ENCODE data around the gene SAMD9L.

SAMD9L gene

DNA sequence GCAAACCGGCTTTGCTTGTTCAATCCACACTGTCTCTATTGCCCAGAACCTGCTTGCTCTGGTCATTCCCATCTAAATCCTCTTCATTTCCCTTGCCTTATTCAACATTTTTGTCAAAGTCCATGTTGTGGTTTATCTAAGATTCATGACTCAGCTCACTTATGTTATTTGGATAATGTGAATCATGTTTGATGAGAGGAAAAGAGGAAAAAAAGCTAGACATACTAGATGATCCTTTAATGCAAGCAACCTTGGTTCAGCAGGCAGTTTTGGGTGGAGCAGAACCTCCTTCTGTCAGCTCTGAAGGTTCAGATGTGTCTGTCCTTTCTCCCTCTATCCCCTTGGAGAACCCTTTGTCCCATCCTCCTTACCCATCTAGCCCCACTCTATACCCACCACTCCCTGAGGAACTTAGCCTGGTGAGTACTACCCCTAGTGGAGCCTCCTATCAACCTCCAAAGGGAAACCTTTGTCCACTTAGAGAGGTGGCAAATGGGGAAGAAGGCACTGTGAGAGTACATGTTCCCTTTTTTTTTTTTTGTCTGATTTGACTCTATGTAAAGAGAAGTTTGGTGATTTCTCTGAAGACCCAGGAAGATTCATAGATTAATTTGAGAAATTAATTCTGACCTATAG is 2.1 kb upstream of the SAMD9L start:
- TF ChIP-seq ZC3H10 (CRISPR knock-in tag; IDR thresholded peaks at IDR 0.05) (peak; percentile 32; the same call in 1 of the 2 replicates), BACH2 (CRISPR knock-in tag; IDR thresholded peaks at IDR 0.05; ENCODE audit: borderline replicate concordance) (no peak), TOX (CRISPR knock-in tag; IDR thresholded peaks at IDR 0.05; ENCODE audit: borderline replicate concordance) (no peak), OSR1 (CRISPR knock-in tag; IDR thresholded peaks at IDR 0.05) (no peak), ZFP3 (CRISPR knock-in tag; IDR thresholded peaks at IDR 0.05) (peak; percentile 58; the same call in 1 of the 2 replicates), ESRRG (CRISPR knock-in tag; IDR thresholded peaks at IDR 0.05) (no peak)
- TF ChIP-seq, protein P1, sequence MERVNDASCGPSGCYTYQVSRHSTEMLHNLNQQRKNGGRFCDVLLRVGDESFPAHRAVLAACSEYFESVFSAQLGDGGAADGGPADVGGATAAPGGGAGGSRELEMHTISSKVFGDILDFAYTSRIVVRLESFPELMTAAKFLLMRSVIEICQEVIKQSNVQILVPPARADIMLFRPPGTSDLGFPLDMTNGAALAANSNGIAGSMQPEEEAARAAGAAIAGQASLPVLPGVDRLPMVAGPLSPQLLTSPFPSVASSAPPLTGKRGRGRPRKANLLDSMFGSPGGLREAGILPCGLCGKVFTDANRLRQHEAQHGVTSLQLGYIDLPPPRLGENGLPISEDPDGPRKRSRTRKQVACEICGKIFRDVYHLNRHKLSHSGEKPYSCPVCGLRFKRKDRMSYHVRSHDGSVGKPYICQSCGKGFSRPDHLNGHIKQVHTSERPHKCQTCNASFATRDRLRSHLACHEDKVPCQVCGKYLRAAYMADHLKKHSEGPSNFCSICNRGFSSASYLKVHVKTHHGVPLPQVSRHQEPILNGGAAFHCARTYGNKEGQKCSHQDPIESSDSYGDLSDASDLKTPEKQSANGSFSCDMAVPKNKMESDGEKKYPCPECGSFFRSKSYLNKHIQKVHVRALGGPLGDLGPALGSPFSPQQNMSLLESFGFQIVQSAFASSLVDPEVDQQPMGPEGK (CRISPR knock-in tag; IDR thresholded peaks at IDR 0.05; ENCODE audit: borderline replicate concordance), result no peak
- peak; percentile 20 for ATAC-seq

DNA sequence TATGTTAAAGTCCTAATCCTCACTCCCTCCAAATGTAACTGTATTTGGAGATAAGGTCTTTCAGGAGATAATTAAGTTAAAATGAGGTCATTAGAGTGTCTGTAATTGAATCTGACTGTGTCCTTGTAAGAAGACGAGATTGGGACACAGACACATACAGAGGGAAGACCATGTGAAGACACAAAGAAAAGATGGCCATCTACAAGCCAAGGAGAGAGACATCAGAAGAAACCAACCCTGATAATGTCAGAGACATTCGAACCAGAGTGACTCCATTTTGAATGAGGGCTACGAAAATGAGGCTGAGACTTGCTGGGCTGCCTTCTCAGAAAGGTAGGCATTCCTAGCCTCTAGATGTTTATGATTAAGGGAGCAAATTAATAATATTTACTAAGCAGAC is 542 bp upstream of the SAMD9L start:
- TF ChIP-seq ZNF8 (CRISPR knock-in tag; IDR thresholded peaks at IDR 0.05), result no peak; the same call in 1 of the 2 replicates
- peak; percentile 95 for TF ChIP-seq ZFP3 (CRISPR knock-in tag; IDR thresholded peaks at IDR 0.05)
- peak; percentile 84 for TF ChIP-seq TOX (CRISPR knock-in tag; IDR thresholded peaks at IDR 0.05; ENCODE audit: borderline replicate concordance)
- peak; percentile 99 for TF ChIP-seq CSDC2 (CRISPR knock-in tag; IDR thresholded peaks at IDR 0.05)
- TF ChIP-seq BACH2 (CRISPR knock-in tag; IDR thresholded peaks at IDR 0.05; ENCODE audit: borderline replicate concordance), result peak; percentile 87; the same call in 1 of the 2 replicates
- TF ChIP-seq ZNF565 (CRISPR knock-in tag; conservative IDR thresholded peaks at IDR 0.05; ENCODE audit: low read depth), result no peak
- TF ChIP-seq OSR1 (CRISPR knock-in tag; IDR thresholded peaks at IDR 0.05), result peak; percentile 99
- TF ChIP-seq ARNTL (CRISPR knock-in tag; IDR thresholded peaks at IDR 0.05; ENCODE audit: borderline replicate concordance, low read depth), result no peak
- TF ChIP-seq ZC3H10 (CRISPR knock-in tag; IDR thresholded peaks at IDR 0.05), result peak; percentile 98
- TF ChIP-seq, protein P2, sequence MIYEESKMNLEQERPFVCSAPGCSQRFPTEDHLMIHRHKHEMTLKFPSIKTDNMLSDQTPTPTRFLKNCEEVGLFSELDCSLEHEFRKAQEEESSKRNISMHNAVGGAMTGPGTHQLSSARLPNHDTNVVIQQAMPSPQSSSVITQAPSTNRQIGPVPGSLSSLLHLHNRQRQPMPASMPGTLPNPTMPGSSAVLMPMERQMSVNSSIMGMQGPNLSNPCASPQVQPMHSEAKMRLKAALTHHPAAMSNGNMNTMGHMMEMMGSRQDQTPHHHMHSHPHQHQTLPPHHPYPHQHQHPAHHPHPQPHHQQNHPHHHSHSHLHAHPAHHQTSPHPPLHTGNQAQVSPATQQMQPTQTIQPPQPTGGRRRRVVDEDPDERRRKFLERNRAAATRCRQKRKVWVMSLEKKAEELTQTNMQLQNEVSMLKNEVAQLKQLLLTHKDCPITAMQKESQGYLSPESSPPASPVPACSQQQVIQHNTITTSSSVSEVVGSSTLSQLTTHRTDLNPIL (CRISPR knock-in tag; IDR thresholded peaks at IDR 0.05; ENCODE audit: low read depth), result peak; percentile 58
- no peak for TF ChIP-seq TCF4 (CRISPR knock-in tag; IDR thresholded peaks at IDR 0.05; ENCODE audit: borderline replicate concordance)
- peak; percentile 65 for TF ChIP-seq ZFP30 (CRISPR knock-in tag; IDR thresholded peaks at IDR 0.05)
- peak; percentile 95 for TF ChIP-seq RARB (CRISPR knock-in tag; IDR thresholded peaks at IDR 0.05)
- TF ChIP-seq, protein P3, sequence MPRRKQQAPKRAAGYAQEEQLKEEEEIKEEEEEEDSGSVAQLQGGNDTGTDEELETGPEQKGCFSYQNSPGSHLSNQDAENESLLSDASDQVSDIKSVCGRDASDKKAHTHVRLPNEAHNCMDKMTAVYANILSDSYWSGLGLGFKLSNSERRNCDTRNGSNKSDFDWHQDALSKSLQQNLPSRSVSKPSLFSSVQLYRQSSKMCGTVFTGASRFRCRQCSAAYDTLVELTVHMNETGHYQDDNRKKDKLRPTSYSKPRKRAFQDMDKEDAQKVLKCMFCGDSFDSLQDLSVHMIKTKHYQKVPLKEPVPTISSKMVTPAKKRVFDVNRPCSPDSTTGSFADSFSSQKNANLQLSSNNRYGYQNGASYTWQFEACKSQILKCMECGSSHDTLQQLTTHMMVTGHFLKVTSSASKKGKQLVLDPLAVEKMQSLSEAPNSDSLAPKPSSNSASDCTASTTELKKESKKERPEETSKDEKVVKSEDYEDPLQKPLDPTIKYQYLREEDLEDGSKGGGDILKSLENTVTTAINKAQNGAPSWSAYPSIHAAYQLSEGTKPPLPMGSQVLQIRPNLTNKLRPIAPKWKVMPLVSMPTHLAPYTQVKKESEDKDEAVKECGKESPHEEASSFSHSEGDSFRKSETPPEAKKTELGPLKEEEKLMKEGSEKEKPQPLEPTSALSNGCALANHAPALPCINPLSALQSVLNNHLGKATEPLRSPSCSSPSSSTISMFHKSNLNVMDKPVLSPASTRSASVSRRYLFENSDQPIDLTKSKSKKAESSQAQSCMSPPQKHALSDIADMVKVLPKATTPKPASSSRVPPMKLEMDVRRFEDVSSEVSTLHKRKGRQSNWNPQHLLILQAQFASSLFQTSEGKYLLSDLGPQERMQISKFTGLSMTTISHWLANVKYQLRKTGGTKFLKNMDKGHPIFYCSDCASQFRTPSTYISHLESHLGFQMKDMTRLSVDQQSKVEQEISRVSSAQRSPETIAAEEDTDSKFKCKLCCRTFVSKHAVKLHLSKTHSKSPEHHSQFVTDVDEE (CRISPR knock-in tag; IDR thresholded peaks at IDR 0.05), result peak; percentile 76
- TF ChIP-seq PPARA (CRISPR knock-in tag; IDR thresholded peaks at IDR 0.05; ENCODE audit: borderline replicate concordance), result peak; percentile 64; the same call in 1 of the 2 replicates
- TF ChIP-seq GLIS3 (CRISPR knock-in tag; IDR thresholded peaks at IDR 0.05), result no peak
- TF ChIP-seq, protein P4, sequence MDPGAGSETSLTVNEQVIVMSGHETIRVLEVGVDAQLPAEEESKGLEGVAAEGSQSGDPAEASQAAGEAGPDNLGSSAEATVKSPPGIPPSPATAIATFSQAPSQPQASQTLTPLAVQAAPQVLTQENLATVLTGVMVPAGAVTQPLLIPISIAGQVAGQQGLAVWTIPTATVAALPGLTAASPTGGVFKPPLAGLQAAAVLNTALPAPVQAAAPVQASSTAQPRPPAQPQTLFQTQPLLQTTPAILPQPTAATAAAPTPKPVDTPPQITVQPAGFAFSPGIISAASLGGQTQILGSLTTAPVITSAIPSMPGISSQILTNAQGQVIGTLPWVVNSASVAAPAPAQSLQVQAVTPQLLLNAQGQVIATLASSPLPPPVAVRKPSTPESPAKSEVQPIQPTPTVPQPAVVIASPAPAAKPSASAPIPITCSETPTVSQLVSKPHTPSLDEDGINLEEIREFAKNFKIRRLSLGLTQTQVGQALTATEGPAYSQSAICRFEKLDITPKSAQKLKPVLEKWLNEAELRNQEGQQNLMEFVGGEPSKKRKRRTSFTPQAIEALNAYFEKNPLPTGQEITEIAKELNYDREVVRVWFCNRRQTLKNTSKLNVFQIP (CRISPR knock-in tag; IDR thresholded peaks at IDR 0.05; ENCODE audit: borderline replicate concordance, low read depth), result peak; percentile 95; the same call in 1 of the 2 replicates
- peak; percentile 99 for TF ChIP-seq SNAI2 (CRISPR knock-in tag; IDR thresholded peaks at IDR 0.05)
- TF ChIP-seq ESRRG (CRISPR knock-in tag; IDR thresholded peaks at IDR 0.05), result no peak
- no peak for TF ChIP-seq ZNF70 (CRISPR knock-in tag; IDR thresholded peaks at IDR 0.05)
- TF ChIP-seq, protein P5, sequence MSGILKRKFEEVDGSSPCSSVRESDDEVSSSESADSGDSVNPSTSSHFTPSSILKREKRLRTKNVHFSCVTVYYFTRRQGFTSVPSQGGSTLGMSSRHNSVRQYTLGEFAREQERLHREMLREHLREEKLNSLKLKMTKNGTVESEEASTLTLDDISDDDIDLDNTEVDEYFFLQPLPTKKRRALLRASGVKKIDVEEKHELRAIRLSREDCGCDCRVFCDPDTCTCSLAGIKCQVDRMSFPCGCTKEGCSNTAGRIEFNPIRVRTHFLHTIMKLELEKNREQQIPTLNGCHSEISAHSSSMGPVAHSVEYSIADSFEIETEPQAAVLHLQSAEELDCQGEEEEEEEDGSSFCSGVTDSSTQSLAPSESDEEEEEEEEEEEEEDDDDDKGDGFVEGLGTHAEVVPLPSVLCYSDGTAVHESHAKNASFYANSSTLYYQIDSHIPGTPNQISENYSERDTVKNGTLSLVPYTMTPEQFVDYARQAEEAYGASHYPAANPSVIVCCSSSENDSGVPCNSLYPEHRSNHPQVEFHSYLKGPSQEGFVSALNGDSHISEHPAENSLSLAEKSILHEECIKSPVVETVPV (CRISPR knock-in tag; IDR thresholded peaks at IDR 0.05), result peak; percentile 85; the same call in 1 of the 2 replicates
- TF ChIP-seq ISL1 (CRISPR knock-in tag; IDR thresholded peaks at IDR 0.05), result peak; percentile 86
- TF ChIP-seq, protein P1 (CRISPR knock-in tag; IDR thresholded peaks at IDR 0.05; ENCODE audit: borderline replicate concordance), result peak; percentile 93
- no peak for ATAC-seq
